IMR-90 (cell line): ENCODE data around the gene ZNF185. TPM values are rescaled to one million over a fixed set of nuclear protein-coding genes. Genes with fewer than 3 reads are reported as not detected.

ENCODE experiments used
- ATAC-seq: fragments of 200-7000 bp; cut with Tn5 transposase; 2 replicates; pipeline ENCODE4 v1.9.1; 2020; ENCODE audit warnings: low read depth, mild to moderate bottlenecking, moderate library complexity
- BruUV-seq: library from RNA; stranded (reverse); fragments of 400-500 nt; replicated peaks from 2 replicates; lab custom pipeline; 2021; lab: Mats Ljungman, UMichigan
- CTCF ChIA-PET: fragments of 300-600 bp; formaldehyde crosslinking; extraction: SDS; loops from one replicate; lab custom pipeline; 2021; ENCODE audit warnings: antibody characterized with exemption; lab: Yijun Ruan, JAX
- POLR2A ChIA-PET: fragments of 300-600 bp; sonication (Branson Sonifier 250); formaldehyde crosslinking; loops from one replicate; lab custom pipeline; 2022; ENCODE audit warnings: antibody characterized with exemption; ENCODE audit not compliant: unreplicated experiment; lab: Charles Lee
- DNase-seq: peaks from one replicate; pipeline ENCODE4 v3.0.0; 2013
- H2AFZ ChIP-seq: replicated peaks from 2 replicates; pipeline ENCODE3; 2013; ENCODE audit warnings: low read length, mild to moderate bottlenecking; ENCODE audit not compliant: poor library complexity
- H2AK5ac ChIP-seq: 2 replicates; pipeline ENCODE4 v1.6.1; 2013; ENCODE audit warnings: low read depth, low read length, inconsistent platforms
- H2AK9ac ChIP-seq: replicated peaks from 2 replicates; pipeline ENCODE3; 2013; ENCODE audit warnings: mild to moderate bottlenecking, low read depth, low read length, moderate library complexity; ENCODE audit not compliant: poor library complexity
- H2BK120ac ChIP-seq: 2 replicates; pipeline ENCODE4 v1.6.1; 2013; ENCODE audit warnings: low read depth, low read length, inconsistent platforms
- H2BK15ac ChIP-seq: 3 replicates; pipeline ENCODE4 v1.6.1; 2013; ENCODE audit warnings: low read depth, low read length, inconsistent platforms
- H2BK20ac ChIP-seq: 2 replicates; pipeline ENCODE4 v1.6.1; 2013; ENCODE audit warnings: low read depth, mild to moderate bottlenecking, inconsistent platforms, low read length, moderate library complexity
- H2BK5ac ChIP-seq: 2 replicates; pipeline ENCODE4 v1.6.1; 2013; ENCODE audit warnings: mild to moderate bottlenecking, low read depth, low read length, inconsistent platforms; ENCODE audit not compliant: poor library complexity, severe bottlenecking
- H3K14ac ChIP-seq: replicated peaks from 2 replicates; pipeline ENCODE4 v1.6.1; 2013; ENCODE audit warnings: low read depth, low read length, inconsistent platforms
- H3K18ac ChIP-seq: 2 replicates; pipeline ENCODE4 v1.6.1; 2013; ENCODE audit warnings: low read depth, low read length, control low read depth
- H3K23ac ChIP-seq: 2 replicates; pipeline ENCODE4 v1.6.1; 2013; ENCODE audit warnings: low read depth, low read length, inconsistent platforms
- H3K27ac ChIP-seq: 2 replicates; pipeline ENCODE4 v1.5.1; 2013; ENCODE audit warnings: mild to moderate bottlenecking, control low read depth, low read length; ENCODE audit not compliant: insufficient read depth
- H3K27me3 ChIP-seq: 2 replicates; pipeline ENCODE4 v1.6.1; 2013; ENCODE audit warnings: low read length; ENCODE audit not compliant: control insufficient read depth, insufficient read depth
- H3K36me3 ChIP-seq: 2 replicates; pipeline ENCODE4 v1.6.1; 2013; ENCODE audit warnings: low read length, mixed read lengths; ENCODE audit not compliant: control insufficient read depth, insufficient read depth
- H3K4ac ChIP-seq: 2 replicates; pipeline ENCODE4 v1.6.1; 2013; ENCODE audit warnings: low read depth, low read length, inconsistent platforms
- H3K4me1 ChIP-seq: 2 replicates; pipeline ENCODE4 v1.6.1; 2013; ENCODE audit warnings: low read length, mixed read lengths; ENCODE audit not compliant: control insufficient read depth, insufficient read depth
- H3K4me2 ChIP-seq: 2 replicates; pipeline ENCODE4 v1.6.1; 2013; ENCODE audit warnings: low read depth, mild to moderate bottlenecking, control low read depth, low read length, moderate library complexity
- H3K4me3 ChIP-seq: 2 replicates; pipeline ENCODE4 v1.5.1; 2013; ENCODE audit warnings: low read depth, mild to moderate bottlenecking, control low read depth, low read length, moderate library complexity; ENCODE audit not compliant: insufficient read depth
- H3K56ac ChIP-seq: 2 replicates; pipeline ENCODE4 v1.6.1; 2013; ENCODE audit warnings: low read length, inconsistent platforms; ENCODE audit not compliant: insufficient read depth; ENCODE audit errors: extremely low read depth
- H3K79me1 ChIP-seq, 2 experiments: 2 replicates each; pipeline ENCODE4 v1.6.1; 2013; ENCODE audit warnings: low read length in 2 of 2, inconsistent platforms in 1 of 2, low read depth in 1 of 2
- H3K9ac ChIP-seq: 2 replicates; pipeline ENCODE4 v1.6.1; 2013; ENCODE audit warnings: low read depth, low read length, control low read depth
- H3K9me1 ChIP-seq: 2 replicates; pipeline ENCODE4 v1.6.1; 2013; ENCODE audit warnings: low read length, inconsistent platforms; ENCODE audit not compliant: insufficient read depth
- H3K9me3 ChIP-seq: 2 replicates; pipeline ENCODE4 v1.6.1; 2013; ENCODE audit warnings: low read length; ENCODE audit not compliant: control insufficient read depth, insufficient read depth
- H4K20me1 ChIP-seq: 2 replicates; pipeline ENCODE4 v1.6.1; 2013; ENCODE audit warnings: low read length, inconsistent platforms; ENCODE audit not compliant: insufficient read depth
- H4K5ac ChIP-seq: 2 replicates; pipeline ENCODE4 v1.6.1; 2013; ENCODE audit warnings: mild to moderate bottlenecking, low read depth, low read length, control low read depth
- H4K8ac ChIP-seq, 2 experiments: 2 replicates each; pipeline ENCODE4 v1.6.1; 2013; ENCODE audit warnings: low read depth in 2 of 2, low read length in 2 of 2, control low read depth in 1 of 2, inconsistent platforms in 1 of 2
- H4K91ac ChIP-seq: 2 replicates; pipeline ENCODE4 v1.6.1; 2013; ENCODE audit warnings: low read depth, low read length, inconsistent platforms; ENCODE audit not compliant: insufficient read depth
- MAFK ChIP-seq: IDR thresholded peaks from 2 replicates; pipeline ENCODE4 v1.6.1; 2012; ENCODE audit warnings: low read depth, low read length, improper control_type of control experiment
- MXI1 ChIP-seq: IDR thresholded peaks from 2 replicates; pipeline ENCODE4 v1.6.1; 2012; ENCODE audit warnings: low read depth, mild to moderate bottlenecking, low read length, moderate library complexity, borderline replicate concordance
- RAD21 ChIP-seq: IDR thresholded peaks from 2 replicates; pipeline ENCODE4 v1.6.1; 2012; ENCODE audit warnings: low read length, improper control_type of control experiment
- SMC3 ChIP-seq: fragments of 150-350 bp; IDR thresholded peaks from 2 replicates; pipeline ENCODE4 v1.6.1; 2016; ENCODE audit warnings: low read depth, mild to moderate bottlenecking, antibody characterized with exemption, low read length, moderate library complexity
- WGBS, 2 experiments: methylation state at CpG; one replicate each; pipeline versions ENCODE4 v1.1.5 to v1.1.7; 2013; ENCODE audit warnings: missing lambda C conversion rate in 2 of 2; ENCODE audit not compliant: insufficient read length in 1 of 2; ENCODE audit errors: extremely low coverage in 2 of 2; 5-methylcytosine and 5-hydroxymethylcytosine counted together
- dilution Hi-C: fragments of 300-500 bp; cut with HindIII; formaldehyde crosslinking; loops from one replicate; pipeline ENCODE4 v1.14.3; 2018; ENCODE audit warnings: low sequenced_read_pairs; ENCODE audit not compliant: unreplicated experiment
- in situ Hi-C: fragments of 300-500 bp; cut with MboI; formaldehyde crosslinking; loops from 3 replicates; pipeline ENCODE4 v1.14.3; 2019; ENCODE audit warnings: low sequenced_read_pairs, inconsistent platforms, mixed read lengths
- intact Hi-C: fragments of 100-400 bp; cut with micrococcal nuclease; formaldehyde crosslinking; loops from 2 replicates; pipeline ENCODE4 v1.10.0; 2022
- polyA plus RNA-seq, 3 experiments: library from polyadenylated mRNA; depleted of rRNA; stranded (reverse); fragments of >200 nt; gene quantifications; 2 replicates each; pipeline ENCODE4 v1.2.3, GENCODE V29; 2012; ENCODE audit warnings: low replicate concordance in 1 of 3
- total RNA-seq: library from RNA; depleted of rRNA; stranded (reverse); fragments of >200 nt; gene quantifications from 2 replicates; pipeline ENCODE4 v1.2.3, GENCODE V29; 2012
- TF ChIP-seq, protein P1 (sequence below): conservative IDR thresholded peaks from 2 replicates; pipeline ENCODE4 v1.5.1; 2012; ENCODE audit warnings: mild to moderate bottlenecking, low read depth, low read length, improper control_type of control experiment

The ZNF185 gene
- total and polyA plus RNA-seq, 2 of the 4 experiments (the other 2 are of a cell fraction), result 3.2 to 6.3 TPM

DNA sequence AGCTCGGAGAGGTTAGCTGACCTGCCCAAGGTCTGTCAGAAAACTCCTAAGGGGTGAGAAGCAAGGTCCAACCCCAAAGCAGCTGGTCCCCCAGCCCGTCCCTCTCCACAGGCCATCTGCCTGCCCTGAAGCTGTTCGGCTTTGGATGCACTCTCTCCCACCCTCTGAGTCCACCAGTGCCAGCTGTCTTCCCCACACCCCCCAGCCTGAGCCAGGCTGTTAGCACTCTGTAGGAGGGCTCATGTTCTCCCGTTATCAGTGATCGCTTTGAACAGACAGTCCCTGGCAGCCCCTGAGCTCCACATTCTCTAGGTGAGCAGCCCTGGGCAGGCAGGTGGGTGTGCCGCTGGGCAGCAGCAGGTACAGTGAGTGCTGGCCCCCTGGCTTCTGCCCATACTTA, 16.0 kb downstream of the ZNF185 start:
- no peak overlapping the region for H3K4ac ChIP-seq
- H4K91ac ChIP-seq, result no peak overlapping the region
- TF ChIP-seq, protein P1, sequence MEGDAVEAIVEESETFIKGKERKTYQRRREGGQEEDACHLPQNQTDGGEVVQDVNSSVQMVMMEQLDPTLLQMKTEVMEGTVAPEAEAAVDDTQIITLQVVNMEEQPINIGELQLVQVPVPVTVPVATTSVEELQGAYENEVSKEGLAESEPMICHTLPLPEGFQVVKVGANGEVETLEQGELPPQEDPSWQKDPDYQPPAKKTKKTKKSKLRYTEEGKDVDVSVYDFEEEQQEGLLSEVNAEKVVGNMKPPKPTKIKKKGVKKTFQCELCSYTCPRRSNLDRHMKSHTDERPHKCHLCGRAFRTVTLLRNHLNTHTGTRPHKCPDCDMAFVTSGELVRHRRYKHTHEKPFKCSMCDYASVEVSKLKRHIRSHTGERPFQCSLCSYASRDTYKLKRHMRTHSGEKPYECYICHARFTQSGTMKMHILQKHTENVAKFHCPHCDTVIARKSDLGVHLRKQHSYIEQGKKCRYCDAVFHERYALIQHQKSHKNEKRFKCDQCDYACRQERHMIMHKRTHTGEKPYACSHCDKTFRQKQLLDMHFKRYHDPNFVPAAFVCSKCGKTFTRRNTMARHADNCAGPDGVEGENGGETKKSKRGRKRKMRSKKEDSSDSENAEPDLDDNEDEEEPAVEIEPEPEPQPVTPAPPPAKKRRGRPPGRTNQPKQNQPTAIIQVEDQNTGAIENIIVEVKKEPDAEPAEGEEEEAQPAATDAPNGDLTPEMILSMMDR, result no peak
- TF ChIP-seq RAD21 (no peak), MAFK (no peak), MXI1 (no peak), SMC3 (no peak)
- H3K18ac ChIP-seq, result no peak overlapping the region
- H3K4me3 ChIP-seq, result no peak overlapping the region
- DNase-seq, result no peak
- ChIA-PET CTCF (no interaction called here), POLR2A (no interaction called here)
- no peak overlapping the region for H3K9ac ChIP-seq
- no peak overlapping the region for H2AK9ac ChIP-seq
- no peak overlapping the region for H3K14ac ChIP-seq
- no peak overlapping the region for H3K56ac ChIP-seq
- no peak overlapping the region for H4K5ac ChIP-seq
- no peak overlapping the region for H3K27ac ChIP-seq
- H3K4me1 ChIP-seq, result no peaks in the 10 kb centered on the region
- no peak overlapping the region for H2BK5ac ChIP-seq
- H2BK20ac ChIP-seq, result no peak overlapping the region
- no TSS peak for BruUV-seq
- no peaks in the 10 kb centered on the region for H4K20me1 ChIP-seq
- in situ Hi-C loops (no loop called here), intact Hi-C loops (no loop called here), dilution Hi-C loops (no loop called here)
- H3K9me3 ChIP-seq, result no peaks in the 10 kb centered on the region; the same call in 1 of the 2 replicates
- no peak overlapping the region for H3K23ac ChIP-seq
- no peaks in the 10 kb centered on the region; the same call in 1 of the 2 replicates for H3K27me3 ChIP-seq
- H2AK5ac ChIP-seq, result no peak overlapping the region
- H3K4me2 ChIP-seq, result no peak overlapping the region
- no peaks in the 10 kb centered on the region for H3K36me3 ChIP-seq
- H3K9me1 ChIP-seq, result no peaks in the 10 kb centered on the region
- no peak overlapping the region for H2BK15ac ChIP-seq
- H2BK120ac ChIP-seq, result no peak overlapping the region
- no peaks in the 10 kb centered on the region for H3K79me1 ChIP-seq
- H2AFZ ChIP-seq, result no peak overlapping the region
- H4K8ac ChIP-seq, result no peak overlapping the region
- no peak for ATAC-seq
- 80% methylated on average over 1 of the region's 6 CpGs; no CpG with 5 or more reads in 1 of the 2 experiments for WGBS, 2 experiments
